HepG2 (cell line): ENCODE data around the gene DPY30. TPM values are rescaled to one million over a fixed set of nuclear protein-coding genes. Genes with fewer than 3 reads are reported as not detected.

ENCODE experiments used
- ARID2 ChIP-seq: sonication (generic); formaldehyde crosslinking; IDR thresholded peaks from 2 replicates; pipeline ENCODE4 v1.8.1; 2022; ENCODE audit warnings: mild to moderate bottlenecking, missing genetic modification reagents, borderline replicate concordance
- ARNT ChIP-seq: fragments of 450-650 bp; IDR thresholded peaks from 2 replicates; pipeline ENCODE4 v1.6.1; 2017
- ATF1 ChIP-seq: IDR thresholded peaks from 2 replicates; pipeline ENCODE4 v1.6.1; 2016; ENCODE audit warnings: mild to moderate bottlenecking, control low read depth
- CAMTA2 ChIP-seq: sonication (generic); formaldehyde crosslinking; IDR thresholded peaks from 2 replicates; pipeline ENCODE4 v1.4.0; 2020; ENCODE audit warnings: mild to moderate bottlenecking, missing genetic modification reagents, borderline replicate concordance
- FIP1L1 ChIP-seq: fragments of 200-400 bp; formaldehyde crosslinking; IDR thresholded peaks from 2 replicates; pipeline ENCODE4 v1.6.1; 2018; ENCODE audit warnings: low read depth, mild to moderate bottlenecking, low read length, moderate library complexity, borderline replicate concordance; ENCODE audit not compliant: insufficient read depth
- HCFC1 ChIP-seq: fragments of 150-350 bp; IDR thresholded peaks from 2 replicates; pipeline ENCODE4 v1.6.1; 2014; ENCODE audit warnings: low read depth, low read length
- HES4 ChIP-seq: sonication (generic); formaldehyde crosslinking; IDR thresholded peaks from 2 replicates; pipeline ENCODE4 v1.9.0; 2021; ENCODE audit warnings: mild to moderate bottlenecking, missing genetic modification reagents, borderline replicate concordance
- JARID2 ChIP-seq: sonication (generic); formaldehyde crosslinking; IDR thresholded peaks from 2 replicates; pipeline ENCODE4 v1.8.1; 2023; ENCODE audit warnings: missing genetic modification reagents, inconsistent platforms; ENCODE audit not compliant: insufficient replicate concordance
- KDM5B ChIP-seq: sonication (generic); formaldehyde crosslinking; IDR thresholded peaks from 2 replicates; pipeline ENCODE4 v1.4.0; 2020; ENCODE audit warnings: missing genetic modification reagents, mild to moderate bottlenecking, borderline replicate concordance
- KLF16 ChIP-seq, 2 experiments: sonication (generic) in 1 of 2; formaldehyde crosslinking in 1 of 2; IDR thresholded peaks; 2 replicates each; pipeline versions ENCODE4 v1.6.1 to v1.8.0; 2016 to 2023; ENCODE audit warnings: missing genetic modification reagents in 2 of 2, missing compliant biosample characterization in 1 of 2
- KMT2B ChIP-seq: IDR thresholded peaks from 2 replicates; pipeline ENCODE4 v1.6.1; 2016; ENCODE audit warnings: missing genetic modification reagents, missing compliant biosample characterization
- MTF1 ChIP-seq: sonication (generic); formaldehyde crosslinking; IDR thresholded peaks from 2 replicates; pipeline ENCODE4 v1.5.0; 2020; ENCODE audit warnings: missing genetic modification reagents
- PRDM15 ChIP-seq: sonication (generic); formaldehyde crosslinking; IDR thresholded peaks from 2 replicates; pipeline ENCODE4 v1.4.0; 2020; ENCODE audit warnings: missing genetic modification reagents
- RAD21 ChIP-seq: fragments of 450-650 bp; formaldehyde crosslinking; IDR thresholded peaks from 2 replicates; pipeline ENCODE4 v1.5.0; 2020; ENCODE audit warnings: mild to moderate bottlenecking
- RAD51 ChIP-seq: fragments of 450-650 bp; IDR thresholded peaks from 2 replicates; pipeline ENCODE4 v1.6.1; 2016; ENCODE audit warnings: borderline replicate concordance
- SOX13 ChIP-seq, 3 experiments: fragments of 450-650 bp in 1 of 3; sonication (generic) in 1 of 3; formaldehyde crosslinking in 1 of 3; IDR thresholded peaks in 2 of 3; conservative IDR thresholded peaks in 1 of 3; 2 replicates each; pipeline versions ENCODE4 v1.5.0 to v1.6.1; 2016 to 2020; ENCODE audit warnings: antibody characterized with exemption in 1 of 3, mild to moderate bottlenecking in 1 of 3, missing compliant biosample characterization in 1 of 3, missing genetic modification reagents in 1 of 3, moderate library complexity in 1 of 3
- STAG1 ChIP-seq: sonication (generic); formaldehyde crosslinking; IDR thresholded peaks from 2 replicates; pipeline ENCODE4 v1.4.0; 2020; ENCODE audit warnings: missing genetic modification reagents
- TAF15 ChIP-seq: fragments of 200-400 bp; formaldehyde crosslinking; IDR thresholded peaks from one replicate; pipeline ENCODE4 v1.6.1; 2018; ENCODE audit warnings: mild to moderate bottlenecking, low read depth, low read length; ENCODE audit not compliant: poor library complexity, severe bottlenecking
- TCF12 ChIP-seq, 2 experiments: fragments of 450-650 bp in 1 of 2; sonication (generic) in 1 of 2; formaldehyde crosslinking in 1 of 2; IDR thresholded peaks; 2 replicates each; pipeline versions ENCODE4 v1.6.1 to v1.8.0; 2017 to 2022; ENCODE audit warnings: antibody characterized with exemption in 1 of 2, mild to moderate bottlenecking in 1 of 2, missing genetic modification reagents in 1 of 2, moderate library complexity in 1 of 2
- ZEB1 ChIP-seq: IDR thresholded peaks from 2 replicates; pipeline ENCODE4 v1.6.1; 2012; ENCODE audit warnings: mild to moderate bottlenecking, low read depth, inconsistent platforms; ENCODE audit not compliant: insufficient replicate concordance
- ZNF136 ChIP-seq: sonication (generic); formaldehyde crosslinking; IDR thresholded peaks from 2 replicates; pipeline ENCODE4 v1.8.1; 2022; ENCODE audit warnings: low read depth, mild to moderate bottlenecking, moderate library complexity, missing genetic modification reagents
- ZNF367 ChIP-seq: sonication (generic); formaldehyde crosslinking; IDR thresholded peaks from 2 replicates; pipeline ENCODE4 v1.4.0; 2020; ENCODE audit warnings: missing genetic modification reagents, borderline replicate concordance
- ZNF572 ChIP-seq: sonication (generic); formaldehyde crosslinking; IDR thresholded peaks from 2 replicates; pipeline ENCODE4 v1.5.1; 2020; ENCODE audit warnings: mild to moderate bottlenecking, missing genetic modification reagents
- ZNF7 ChIP-seq: IDR thresholded peaks from 2 replicates; pipeline ENCODE4 v1.6.1; 2016; ENCODE audit warnings: missing biosample characterization, missing genetic modification reagents
- ZNF724P ChIP-seq: sonication (generic); formaldehyde crosslinking; IDR thresholded peaks from 2 replicates; pipeline ENCODE4 v1.8.0; 2022; ENCODE audit warnings: missing genetic modification reagents, borderline replicate concordance
- ZNF761 ChIP-seq: sonication (generic); formaldehyde crosslinking; conservative IDR thresholded peaks from 2 replicates; pipeline ENCODE4 v1.4.0; 2020; ENCODE audit warnings: mild to moderate bottlenecking, missing genetic modification reagents
- ZNF768 ChIP-seq: sonication (generic); formaldehyde crosslinking; IDR thresholded peaks from 2 replicates; pipeline ENCODE4 v1.4.0; 2020; ENCODE audit warnings: missing genetic modification reagents
- ZSCAN25 ChIP-seq: sonication (generic); formaldehyde crosslinking; IDR thresholded peaks from 2 replicates; pipeline ENCODE4 v1.8.0; 2022; ENCODE audit warnings: mild to moderate bottlenecking, missing genetic modification reagents
- polyA plus RNA-seq, 8 experiments: library from polyadenylated mRNA; depleted of rRNA in 3 of 8; stranded (reverse) in 7 of 8; unstranded in 1 of 8; fragments of >200 nt; fragmentation: Illumina TruSeq in 4 of 8; extraction: Trizol in 4 of 8; gene quantifications; 2 replicates each; pipeline versions ENCODE4 v1.2.1 to v1.2.3, GENCODE V29; 2011 to 2016; ENCODE audit warnings: low read depth in 4 of 8, missing spikeins in 1 of 8, mixed read lengths in 1 of 8; ENCODE audit not compliant: insufficient read depth in 1 of 8
- total RNA-seq, 5 experiments: library from RNA; depleted of rRNA; stranded (reverse); fragments of >200 nt; fragmentation: Illumina TruSeq; extraction: Trizol; gene quantifications; 2 replicates each; pipeline ENCODE4 v1.2.3, GENCODE V29; 2016; ENCODE audit warnings: low read depth in 1 of 5

DPY30 gene
- total and polyA plus RNA-seq, 2 of the 13 experiments (the other 11 are each of a cell fraction or from before 2014, with no cell fraction given): 98.1 to 118 TPM

- TF ChIP-seq ZNF136 (CRISPR knock-in tag): no peak
- TF ChIP-seq JARID2 (CRISPR knock-in tag): no peak
- no peak for TF ChIP-seq ZEB1
- TF ChIP-seq ZNF367: no peak
- TF ChIP-seq KMT2B: no peak
- TF ChIP-seq TCF12 (IDR thresholded peaks at IDR 0.05): no peak
- TF ChIP-seq TCF12 (CRISPR knock-in tag; IDR thresholded peaks at IDR 0.05): no peak
- TF ChIP-seq HCFC1: no peak
- TF ChIP-seq HES4: no peak; the same call in 1 of the 2 replicates
- no peak for TF ChIP-seq ARNT
- TF ChIP-seq ZNF572: no peak
- no peak for TF ChIP-seq RAD51
- TF ChIP-seq ZNF768 (CRISPR knock-in tag): peak; percentile 39; the same call in 1 of the 2 replicates
- TF ChIP-seq STAG1: 0 out of 2 replicates have a peak, but pooled peaks have one; percentile 4
- TF ChIP-seq FIP1L1: no peak
- peak; percentile 63; the same call in 1 of the 2 replicates for TF ChIP-seq CAMTA2 (CRISPR knock-in tag)
- TF ChIP-seq TAF15: peak; percentile 65
- no peak for TF ChIP-seq ARID2
- TF ChIP-seq ZNF7 (CRISPR knock-in tag): no peak
- no peak for TF ChIP-seq ZNF761
- 0 out of 4 replicates have a peak, but pooled peaks of 1 of the 2 experiments have one; percentile 5 for TF ChIP-seq KLF16 (CRISPR knock-in tag; IDR thresholded peaks at IDR 0.05)
- TF ChIP-seq PRDM15 (CRISPR knock-in tag): no peak
- TF ChIP-seq SOX13 (IDR thresholded peaks at IDR 0.05): no peak
- TF ChIP-seq SOX13 (CRISPR knock-in tag; conservative IDR thresholded peaks at IDR 0.05 in 1 of 2, IDR thresholded peaks at IDR 0.05 in 1 of 2): no peak
- no peak for TF ChIP-seq ATF1 (CRISPR knock-in tag)
- TF ChIP-seq KDM5B: peak; percentile 56; the same call in 1 of the 2 replicates
- TF ChIP-seq ZNF724P (CRISPR knock-in tag): 0 out of 2 replicates have a peak, but pooled peaks have one; percentile 26
- peak; percentile 47 for TF ChIP-seq RAD21 (CRISPR knock-in tag)
- no peak for TF ChIP-seq ZSCAN25 (CRISPR knock-in tag)
- no peak for TF ChIP-seq MTF1 (CRISPR knock-in tag)
Measured at GRCh38 chr2:32009516-32010256, 29.9 kb downstream of the DPY30 start (continued).
